HepG2 (cell line): ENCODE results near the gene SLC5A6. TPM values are rescaled to one million over a fixed set of nuclear protein-coding genes. Genes with fewer than 3 reads are reported as not detected.

Experiments
- AHDC1 ChIP-seq: sonication (generic); formaldehyde crosslinking; IDR thresholded peaks from 2 replicates; pipeline ENCODE4 v1.5.1; 2020; ENCODE audit warnings: mild to moderate bottlenecking, missing genetic modification reagents, borderline replicate concordance
- FUBP1 ChIP-seq: sonication (generic); formaldehyde crosslinking; IDR thresholded peaks from 2 replicates; pipeline ENCODE4 v1.5.1; 2020; ENCODE audit warnings: missing genetic modification reagents, mild to moderate bottlenecking, borderline replicate concordance
- KLF11 ChIP-seq: IDR thresholded peaks from 2 replicates; pipeline ENCODE4 v1.6.1; 2016; ENCODE audit warnings: missing compliant biosample characterization
- MXD3 ChIP-seq: IDR thresholded peaks from 2 replicates; pipeline ENCODE4 v1.6.1; 2016; ENCODE audit warnings: mild to moderate bottlenecking, missing biosample characterization, missing genetic modification reagents
- PCBP1 ChIP-seq: fragments of 200-400 bp; formaldehyde crosslinking; IDR thresholded peaks from 2 replicates; pipeline ENCODE4 v1.6.1; 2017; ENCODE audit warnings: mild to moderate bottlenecking, low read depth, low read length, borderline replicate concordance
- SUZ12 ChIP-seq: fragments of 150-350 bp; IDR thresholded peaks from 2 replicates; pipeline ENCODE4 v1.6.1; 2014; ENCODE audit warnings: low read depth, low read length
- TAF1 ChIP-seq: sonication (generic); formaldehyde crosslinking; IDR thresholded peaks from 2 replicates; pipeline ENCODE4 v1.4.0; 2020; ENCODE audit warnings: missing genetic modification reagents
- TRIM24 ChIP-seq: sonication (generic); formaldehyde crosslinking; IDR thresholded peaks from 2 replicates; pipeline ENCODE4 v1.8.0; 2022; ENCODE audit warnings: mild to moderate bottlenecking, missing genetic modification reagents
- ZNF142 ChIP-seq: sonication (generic); formaldehyde crosslinking; IDR thresholded peaks from 2 replicates; pipeline ENCODE4 v1.4.0; 2020; ENCODE audit warnings: missing genetic modification reagents
- ZNF574 ChIP-seq: sonication (generic); formaldehyde crosslinking; IDR thresholded peaks from 2 replicates; pipeline ENCODE4 v1.4.0; 2020; ENCODE audit warnings: missing genetic modification reagents
- ZNF619 ChIP-seq: sonication (generic); formaldehyde crosslinking; IDR thresholded peaks from 2 replicates; pipeline ENCODE4 v1.4.0; 2020; ENCODE audit warnings: mild to moderate bottlenecking, missing genetic modification reagents
- polyA plus RNA-seq, 8 experiments: library from polyadenylated mRNA; depleted of rRNA in 3 of 8; stranded (reverse) in 7 of 8; unstranded in 1 of 8; fragments of >200 nt; fragmentation: Illumina TruSeq in 4 of 8; extraction: Trizol in 4 of 8; gene quantifications; 2 replicates each; pipeline versions ENCODE4 v1.2.1 to v1.2.3, GENCODE V29; 2011 to 2016; ENCODE audit warnings: low read depth in 4 of 8, missing spikeins in 1 of 8, mixed read lengths in 1 of 8; ENCODE audit not compliant: insufficient read depth in 1 of 8
- total RNA-seq, 5 experiments: library from RNA; depleted of rRNA; stranded (reverse); fragments of >200 nt; fragmentation: Illumina TruSeq; extraction: Trizol; gene quantifications; 2 replicates each; pipeline ENCODE4 v1.2.3, GENCODE V29; 2016; ENCODE audit warnings: low read depth in 1 of 5

SLC5A6 gene
- total and polyA plus RNA-seq, 2 of the 13 experiments (the other 11 are each of a cell fraction or from before 2014, with no cell fraction given), result 135 to 417 TPM

DNA sequence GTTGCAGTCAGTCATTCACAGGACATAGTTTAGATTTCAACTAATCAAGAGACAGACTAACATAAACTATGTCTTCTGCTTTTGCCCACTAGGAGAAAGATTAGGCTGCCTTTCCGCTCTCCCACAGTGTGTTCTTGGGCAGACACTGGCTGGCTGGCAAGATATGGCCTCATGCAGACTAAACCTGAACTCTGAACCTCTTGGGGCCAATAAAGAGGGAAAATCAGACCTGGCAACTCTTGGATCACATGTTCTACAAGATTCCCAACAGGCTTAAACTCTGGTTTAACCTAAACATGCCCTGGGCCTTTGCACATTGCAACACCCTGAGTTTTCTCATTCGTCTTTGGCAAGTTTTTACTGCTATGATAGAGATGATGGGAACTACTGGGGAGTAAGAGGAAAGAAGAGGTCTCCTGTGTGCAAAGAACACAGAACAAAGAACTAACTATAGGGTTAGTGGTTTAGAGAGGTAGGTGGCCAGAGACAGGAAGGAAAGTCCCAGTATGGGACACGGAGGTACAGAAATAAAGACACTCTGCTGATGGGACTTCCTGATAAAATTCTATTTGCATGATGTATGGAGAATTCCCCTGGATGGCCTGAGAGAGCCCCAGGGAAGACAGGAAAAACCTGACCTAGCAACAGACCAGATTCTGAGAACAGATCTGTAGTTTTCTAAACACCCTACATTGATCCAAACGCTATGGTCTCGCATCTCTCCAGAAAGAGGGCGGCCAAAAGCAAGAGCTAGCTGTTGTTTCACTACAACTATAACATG lies 2.3 kb downstream of the SLC5A6 start (continued):
- TF ChIP-seq AHDC1 (CRISPR knock-in tag), result no peak
- TF ChIP-seq MXD3, result no peak
- TF ChIP-seq KLF11, result no peak
- no peak for TF ChIP-seq ZNF574
- no peak for TF ChIP-seq TRIM24 (CRISPR knock-in tag)
- TF ChIP-seq TAF1 (CRISPR knock-in tag), result no peak
- TF ChIP-seq SUZ12, result no peak
- no peak for TF ChIP-seq ZNF619
- no peak for TF ChIP-seq ZNF142 (CRISPR knock-in tag)
- no peak for TF ChIP-seq FUBP1 (CRISPR knock-in tag)
- no peak for TF ChIP-seq PCBP1
